ENCODE results near the gene PMM1. TPM values are rescaled to one million over a fixed set of nuclear protein-coding genes. Genes with fewer than 3 reads are reported as not detected.

The PMM1 gene
- total RNA-seq, 4 donors from 2014 or later: 37.4 to 54.2 (median 39.3) TPM

GRCh38 chr22:41584881-41585280 is 4.8 kb downstream of the PMM1 start:
- WGBS: 87% methylated on average over 6 of the region's 6 CpGs
- Histone ChIP-seq H3K36me3 (peaks cover 22 to 54% (median 37%) of the 10 kb centered on the region in 4 donors), H3K27me3 (no peaks in the 10 kb centered on the region), H3K4me3 (no peak overlapping the region), H3K27ac (replicated peaks in 1 of 4) (no peak overlapping the region), H3K9me3 (no peaks in the 10 kb centered on the region), H3K4me1 (peaks cover 14 to 22% (median 20%) of the 10 kb centered on the region in 4 donors)
- intact Hi-C loops (cut with DNase I): loop anchor here (5.0 kb wide), 1 partner anchor 38 kb away; no protein-coding TSS in a partner anchor
- no peak for DNase-seq (ENCODE audit: extremely low spot score)
- no peak for TF ChIP-seq POLR2A (IDR thresholded peaks at IDR 0.05; ENCODE audit: low read depth)
- TF ChIP-seq POLR2AphosphoS5 (IDR thresholded peaks at IDR 0.05): no peak
- TF ChIP-seq, protein P1, sequence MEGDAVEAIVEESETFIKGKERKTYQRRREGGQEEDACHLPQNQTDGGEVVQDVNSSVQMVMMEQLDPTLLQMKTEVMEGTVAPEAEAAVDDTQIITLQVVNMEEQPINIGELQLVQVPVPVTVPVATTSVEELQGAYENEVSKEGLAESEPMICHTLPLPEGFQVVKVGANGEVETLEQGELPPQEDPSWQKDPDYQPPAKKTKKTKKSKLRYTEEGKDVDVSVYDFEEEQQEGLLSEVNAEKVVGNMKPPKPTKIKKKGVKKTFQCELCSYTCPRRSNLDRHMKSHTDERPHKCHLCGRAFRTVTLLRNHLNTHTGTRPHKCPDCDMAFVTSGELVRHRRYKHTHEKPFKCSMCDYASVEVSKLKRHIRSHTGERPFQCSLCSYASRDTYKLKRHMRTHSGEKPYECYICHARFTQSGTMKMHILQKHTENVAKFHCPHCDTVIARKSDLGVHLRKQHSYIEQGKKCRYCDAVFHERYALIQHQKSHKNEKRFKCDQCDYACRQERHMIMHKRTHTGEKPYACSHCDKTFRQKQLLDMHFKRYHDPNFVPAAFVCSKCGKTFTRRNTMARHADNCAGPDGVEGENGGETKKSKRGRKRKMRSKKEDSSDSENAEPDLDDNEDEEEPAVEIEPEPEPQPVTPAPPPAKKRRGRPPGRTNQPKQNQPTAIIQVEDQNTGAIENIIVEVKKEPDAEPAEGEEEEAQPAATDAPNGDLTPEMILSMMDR (IDR thresholded peaks at IDR 0.05): no peak
- no peak for TF ChIP-seq EP300 (IDR thresholded peaks at IDR 0.05)

DNA sequence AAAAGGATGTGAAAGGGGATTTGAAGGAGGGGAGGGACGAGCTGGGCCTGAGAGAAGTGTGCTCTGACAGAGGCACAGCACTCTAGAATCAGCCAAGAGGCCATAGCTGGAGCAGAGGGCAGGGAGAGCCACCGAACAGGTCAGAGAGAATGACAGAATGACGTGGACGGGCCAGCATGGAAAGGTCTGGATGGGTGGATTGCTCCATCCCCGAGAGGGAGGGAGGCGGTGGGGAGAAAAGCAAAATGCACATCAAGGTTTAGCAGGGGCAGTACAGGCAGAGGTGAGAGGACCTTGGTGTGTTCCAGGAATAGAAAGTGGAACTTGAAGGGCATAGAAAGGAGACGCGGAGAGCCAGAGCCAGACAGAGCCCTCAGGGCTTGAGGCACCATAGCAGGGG is 6.9 kb downstream of the PMM1 start:
- DNase-seq (ENCODE audit: extremely low spot score): no peak
- Histone ChIP-seq H3K27me3 (no peaks in the 10 kb centered on the region), H3K9me3 (no peaks in the 10 kb centered on the region), H3K27ac (replicated peaks in 1 of 4) (no peak overlapping the region), H3K36me3 (peaks cover 22 to 76% (median 57%) of the 10 kb centered on the region in 4 donors), H3K4me1 (peaks cover 0 to 5% (median 3%) of the 10 kb centered on the region in 4 donors), H3K4me3 (no peak overlapping the region)
- WGBS: 77% methylated on average over 8 of the region's 8 CpGs
- intact Hi-C loops (cut with DNase I): no loop called here
- TF ChIP-seq POLR2A (IDR thresholded peaks at IDR 0.05; ENCODE audit: low read depth): no peak
- no peak for TF ChIP-seq POLR2AphosphoS5 (IDR thresholded peaks at IDR 0.05)
- TF ChIP-seq, protein P1 (IDR thresholded peaks at IDR 0.05): no peak
- TF ChIP-seq EP300 (IDR thresholded peaks at IDR 0.05): no peak

DNA sequence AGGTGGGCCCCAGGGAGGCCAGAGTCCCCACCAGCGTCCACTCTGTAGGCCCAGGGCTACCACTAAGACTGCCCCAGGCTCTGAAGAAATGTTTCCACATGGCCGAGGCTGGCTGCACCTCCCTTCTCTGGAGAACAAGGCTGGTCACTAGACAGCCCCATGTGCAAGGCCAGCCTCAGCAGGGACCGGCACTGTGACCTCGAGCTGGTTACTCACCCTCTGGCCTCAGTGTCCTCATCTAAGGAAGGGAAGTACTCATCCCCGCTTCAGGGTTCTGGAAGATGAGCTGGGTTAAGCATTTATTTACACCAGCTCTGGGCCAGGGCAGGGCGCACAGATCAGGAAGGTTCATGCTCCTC is 9.7 kb downstream of the PMM1 start:
- H3K27ac ChIP-seq (replicated peaks in 1 of 4): no peak overlapping the region
- no peak for DNase-seq (ENCODE audit: extremely low spot score)
- no peaks in the 10 kb centered on the region for H3K9me3 ChIP-seq
- peaks cover 22 to 96% (median 72%) of the 10 kb centered on the region in 4 donors for H3K36me3 ChIP-seq
- no peaks in the 10 kb centered on the region for H3K27me3 ChIP-seq
- WGBS: 97% methylated on average over 6 of the region's 6 CpGs
- peaks cover 4 to 10% (median 7%) of the 10 kb centered on the region in 4 donors for H3K4me1 ChIP-seq
- no peak overlapping the region for H3K4me3 ChIP-seq
- TF ChIP-seq POLR2AphosphoS5 (IDR thresholded peaks at IDR 0.05): no peak
- TF ChIP-seq EP300 (IDR thresholded peaks at IDR 0.05): no peak
- TF ChIP-seq, protein P1 (IDR thresholded peaks at IDR 0.05): no peak
- no peak for TF ChIP-seq POLR2A (IDR thresholded peaks at IDR 0.05; ENCODE audit: low read depth)
- intact Hi-C loops (cut with DNase I): no loop called here

- WGBS: 91% methylated on average over 7 of the region's 12 CpGs
- intact Hi-C loops (cut with DNase I): no loop called here
- Histone ChIP-seq H3K4me1 (peaks cover 9 to 15% (median 12%) of the 10 kb centered on the region in 4 donors), H3K4me3 (no peak overlapping the region), H3K27ac (replicated peaks in 1 of 4) (no peak overlapping the region), H3K9me3 (no peaks in the 10 kb centered on the region), H3K27me3 (no peaks in the 10 kb centered on the region), H3K36me3 (peaks cover 22 to 91% (median 68%) of the 10 kb centered on the region in 4 donors)
- no peak for DNase-seq (ENCODE audit: extremely low spot score)
- no peak for TF ChIP-seq EP300 (IDR thresholded peaks at IDR 0.05)
- no peak for TF ChIP-seq POLR2AphosphoS5 (IDR thresholded peaks at IDR 0.05)
- TF ChIP-seq, protein P1 (IDR thresholded peaks at IDR 0.05): no peak
- no peak for TF ChIP-seq POLR2A (IDR thresholded peaks at IDR 0.05; ENCODE audit: low read depth)
Observed at GRCh38 chr22:41579297-41579996, 10.2 kb downstream of the PMM1 start.

All from esophagus muscularis mucosa (tissue), 4 donors.